Stimulated activated CD8-positive, alpha-beta memory T cell treated with anti-CD3 and anti-CD28 coated beads, Interleukin-4, amount 100 ng/mL, for 48 hours (primary cell): ENCODE results near the gene CSF1R.

Experiments
- DNase-seq: peaks from one replicate; pipeline ENCODE4 v3.0.0-alpha.2; 2020

CSF1R gene

GRCh38 chr5:150022681-150023080 lies 63.7 kb downstream of the CSF1R start:
- DNase-seq, result no peak

- DNase-seq, result no peak
Measured at GRCh38 chr5:150022158-150022531, 64.2 kb downstream of the CSF1R start.

- no peak for DNase-seq
Measured at GRCh38 chr5:150021491-150022157, 64.7 kb downstream of the CSF1R start.

GRCh38 chr5:150020249-150020648 lies 66.1 kb downstream of the CSF1R start:
- no peak for DNase-seq

GRCh38 chr5:150017226-150018005 lies 68.9 kb downstream of the CSF1R start:
- no peak for DNase-seq

GRCh38 chr5:150016537-150016936 lies 69.8 kb downstream of the CSF1R start:
- DNase-seq, result no peak

- no peak for DNase-seq
Measured at GRCh38 chr5:150015415-150015814, 70.9 kb downstream of the CSF1R start.

- no peak for DNase-seq
Measured at GRCh38 chr5:150014456-150014855, 71.9 kb downstream of the CSF1R start.

GRCh38 chr5:150013931-150014330 lies 72.4 kb downstream of the CSF1R start:
- DNase-seq, result no peak

GRCh38 chr5:150009671-150010387 lies 76.5 kb downstream of the CSF1R start:
- DNase-seq, result no peak

GRCh38 chr5:150007050-150007449 lies 79.3 kb downstream of the CSF1R start:
- no peak for DNase-seq

- no peak for DNase-seq
Measured at GRCh38 chr5:150006318-150006717, 80.0 kb downstream of the CSF1R start.
